GM19238 (cell line): Measurements from ENCODE around the gene ATF2.
"Not testable (repeated sequence)": the region's sequence is repeated elsewhere in the genome, so short reads cannot be mapped to it uniquely, and the experiment has no call there.

Source experiments
- DNase-seq: peaks from one replicate; pipeline ENCODE4 v3.0.0; 2011; ENCODE audit warnings: low spot score; ENCODE audit not compliant: insufficient read length

ATF2 gene

GRCh38 chr2:175166216-175166824 lies 1.7 kb downstream of the ATF2 start:
- no peak for DNase-seq

- no peak for DNase-seq
These were observed 3.8 kb downstream of the ATF2 start for GRCh38 chr2:175164235-175164634.

- DNase-seq = no peak
These were observed 9.1 kb downstream of the ATF2 start for GRCh38 chr2:175158894-175159293.

- DNase-seq = no peak
These were observed 11.5 kb downstream of the ATF2 start for GRCh38 chr2:175156534-175156933.

- DNase-seq = no peak
These were observed 13.3 kb downstream of the ATF2 start for GRCh38 chr2:175154661-175155082.

- no peak for DNase-seq
These were observed 15.8 kb downstream of the ATF2 start for GRCh38 chr2:175152242-175152641.

GRCh38 chr2:175151791-175152190 lies 16.2 kb downstream of the ATF2 start:
- no peak for DNase-seq

GRCh38 chr2:175147186-175147585 lies 20.8 kb downstream of the ATF2 start:
- no peak for DNase-seq

GRCh38 chr2:175143678-175144077 lies 24.3 kb downstream of the ATF2 start:
- no peak for DNase-seq

GRCh38 chr2:175143191-175143590 lies 24.8 kb downstream of the ATF2 start:
- no peak for DNase-seq

- no peak for DNase-seq
These were observed 27.7 kb downstream of the ATF2 start for GRCh38 chr2:175140332-175140731.

GRCh38 chr2:175137793-175138192 lies 30.2 kb downstream of the ATF2 start:
- DNase-seq = no peak

- DNase-seq = no peak
These were observed 31.4 kb downstream of the ATF2 start for GRCh38 chr2:175136334-175137215.

GRCh38 chr2:175135862-175136261 lies 32.1 kb downstream of the ATF2 start:
- DNase-seq = no peak

GRCh38 chr2:175135177-175135576 lies 32.8 kb downstream of the ATF2 start:
- DNase-seq = no peak

GRCh38 chr2:175131252-175131651 lies 36.8 kb downstream of the ATF2 start:
- DNase-seq = no peak

- DNase-seq = no peak
These were observed 41.3 kb downstream of the ATF2 start for GRCh38 chr2:175126661-175127060.

- no peak for DNase-seq
These were observed 44.7 kb downstream of the ATF2 start for GRCh38 chr2:175123254-175123653.

GRCh38 chr2:175111200-175111657 lies 56.8 kb downstream of the ATF2 start:
- peak; percentile 5 for DNase-seq

GRCh38 chr2:175108091-175108490 lies 59.9 kb downstream of the ATF2 start:
- not testable (repeated sequence) for DNase-seq

GRCh38 chr2:175107146-175107545 lies 60.9 kb downstream of the ATF2 start:
- DNase-seq = no peak

GRCh38 chr2:175103191-175103590 lies 64.8 kb downstream of the ATF2 start:
- no peak for DNase-seq

GRCh38 chr2:175101514-175101913 lies 66.5 kb downstream of the ATF2 start:
- no peak for DNase-seq
